ENCODE measurements around the gene TMEM125. TPM values are rescaled to one million over a fixed set of nuclear protein-coding genes. Genes with fewer than 3 reads are reported as not detected.

The TMEM125 gene
- total RNA-seq, 1 donor from 2014 or later: 0.73 TPM

DNA sequence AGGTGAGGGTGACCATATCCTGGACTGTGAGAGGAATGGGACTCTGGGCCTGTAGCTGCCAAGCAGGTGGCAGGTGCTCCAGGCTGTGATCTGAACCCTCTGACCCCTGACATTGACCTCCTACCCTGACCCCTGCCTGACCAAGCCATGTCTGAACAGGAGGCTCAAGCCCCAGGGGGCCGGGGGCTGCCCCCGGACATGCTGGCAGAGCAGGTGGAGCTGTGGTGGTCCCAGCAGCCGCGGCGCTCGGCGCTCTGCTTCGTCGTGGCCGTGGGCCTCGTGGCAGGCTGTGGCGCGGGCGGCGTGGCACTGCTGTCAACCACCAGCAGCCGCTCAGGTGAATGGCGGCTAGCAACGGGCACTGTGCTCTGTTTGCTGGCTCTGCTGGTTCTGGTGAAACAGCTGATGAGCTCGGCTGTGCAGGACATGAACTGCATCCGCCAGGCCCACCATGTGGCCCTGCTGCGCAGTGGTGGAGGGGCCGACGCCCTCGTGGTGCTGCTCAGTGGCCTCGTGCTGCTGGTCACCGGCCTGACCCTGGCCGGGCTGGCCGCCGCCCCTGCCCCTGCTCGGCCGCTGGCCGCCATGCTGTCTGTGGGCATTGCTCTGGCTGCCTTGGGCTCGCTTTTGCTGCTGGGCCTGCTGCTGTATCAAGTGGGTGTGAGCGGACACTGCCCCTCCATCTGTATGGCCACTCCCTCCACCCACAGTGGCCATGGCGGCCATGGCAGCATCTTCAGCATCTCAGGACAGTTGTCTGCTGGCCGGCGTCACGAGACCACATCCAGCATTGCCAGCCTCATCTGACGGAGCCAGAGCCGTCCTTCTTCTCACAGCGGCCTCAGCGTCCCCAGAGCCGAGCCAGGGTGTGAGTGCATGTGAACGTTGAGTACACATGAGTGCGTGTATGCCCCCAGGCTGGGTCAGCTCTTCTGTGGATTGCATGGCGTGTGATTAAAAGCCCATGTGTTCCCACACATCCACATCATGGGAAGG, 3.1 kb downstream of the TMEM125 start:
- H3K36me3 Mint-ChIP-seq: no peaks in the 10 kb centered on the region
- Histone ChIP-seq H3K27ac (no peak overlapping the region), H2AFZ (replicated peaks) (no peak overlapping the region), H3K27me3 (peaks cover 4% of the 10 kb centered on the region), H3K4me3 (no peak overlapping the region), H4K20me1 (ENCODE audit: low read depth) (no peaks in the 10 kb centered on the region), H3K9ac (no peak overlapping the region), H3K36me3 (no peaks in the 10 kb centered on the region), H3K4me1 (peaks cover 13% of the 10 kb centered on the region), H3F3A (ENCODE audit: low read depth) (no peaks in the 10 kb centered on the region), H3K9me3 (ENCODE audit: low read depth) (no peaks in the 10 kb centered on the region), H3K79me2 (ENCODE audit: low read depth) (no peaks in the 10 kb centered on the region), H3K4me2 (no peak overlapping the region)
- no peak overlapping the region for H3K27ac Mint-ChIP-seq
- H3K4me3 Mint-ChIP-seq: no peak overlapping the region
- H3K27me3 Mint-ChIP-seq (ENCODE audit: insufficient read depth, low read depth): peaks cover 15% of the 10 kb centered on the region
- no peak for DNase-seq (ENCODE audit: low spot score)
- TF ChIP-seq CTCF (IDR thresholded peaks at IDR 0.05): no peak
- no peaks in the 10 kb centered on the region for H3K9me3 Mint-ChIP-seq
- H3K4me1 Mint-ChIP-seq: peaks cover 3% of the 10 kb centered on the region

DNA sequence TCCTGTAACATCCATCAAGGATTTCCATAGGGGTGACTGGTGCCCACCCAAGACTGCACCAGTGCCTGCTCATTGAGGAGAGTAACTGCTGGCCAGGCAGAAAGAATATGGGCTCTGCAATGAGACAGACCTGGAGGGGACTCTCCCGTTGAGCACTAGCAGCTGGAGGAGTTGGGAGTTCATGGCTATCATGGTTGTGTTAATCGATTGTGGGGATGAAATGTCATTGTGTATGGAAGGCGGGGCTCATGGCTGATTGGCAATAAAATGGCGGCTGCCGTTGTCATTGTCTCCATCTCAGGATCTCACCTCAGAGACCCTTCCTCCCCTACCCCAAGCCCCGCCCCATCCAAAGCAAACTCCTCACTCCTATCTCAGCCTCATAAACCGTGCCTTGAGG, 3.9 kb downstream of the TMEM125 start:
- Histone ChIP-seq H3K9ac (no peak overlapping the region), H3K4me2 (no peak overlapping the region), H3K27ac (no peak overlapping the region), H3F3A (ENCODE audit: low read depth) (no peaks in the 10 kb centered on the region), H3K27me3 (peaks cover 4% of the 10 kb centered on the region), H3K4me3 (no peak overlapping the region), H4K20me1 (ENCODE audit: low read depth) (no peaks in the 10 kb centered on the region), H3K4me1 (peaks cover 13% of the 10 kb centered on the region), H3K9me3 (ENCODE audit: low read depth) (no peaks in the 10 kb centered on the region), H3K79me2 (ENCODE audit: low read depth) (no peaks in the 10 kb centered on the region), H2AFZ (replicated peaks) (no peak overlapping the region), H3K36me3 (no peaks in the 10 kb centered on the region)
- H3K27me3 Mint-ChIP-seq (ENCODE audit: insufficient read depth, low read depth): peaks cover 20% of the 10 kb centered on the region
- H3K9me3 Mint-ChIP-seq: no peaks in the 10 kb centered on the region
- peaks cover 3% of the 10 kb centered on the region for H3K4me1 Mint-ChIP-seq
- no peak overlapping the region for H3K27ac Mint-ChIP-seq
- no peaks in the 10 kb centered on the region for H3K36me3 Mint-ChIP-seq
- no peak for DNase-seq (ENCODE audit: low spot score)
- no peak for TF ChIP-seq EZH2phosphoT487 (IDR thresholded peaks at IDR 0.05)
- no peak for TF ChIP-seq CTCF (IDR thresholded peaks at IDR 0.05)
- no peak for TF ChIP-seq EZH2 (IDR thresholded peaks at IDR 0.05)
- H3K4me3 Mint-ChIP-seq: no peak overlapping the region

DNA sequence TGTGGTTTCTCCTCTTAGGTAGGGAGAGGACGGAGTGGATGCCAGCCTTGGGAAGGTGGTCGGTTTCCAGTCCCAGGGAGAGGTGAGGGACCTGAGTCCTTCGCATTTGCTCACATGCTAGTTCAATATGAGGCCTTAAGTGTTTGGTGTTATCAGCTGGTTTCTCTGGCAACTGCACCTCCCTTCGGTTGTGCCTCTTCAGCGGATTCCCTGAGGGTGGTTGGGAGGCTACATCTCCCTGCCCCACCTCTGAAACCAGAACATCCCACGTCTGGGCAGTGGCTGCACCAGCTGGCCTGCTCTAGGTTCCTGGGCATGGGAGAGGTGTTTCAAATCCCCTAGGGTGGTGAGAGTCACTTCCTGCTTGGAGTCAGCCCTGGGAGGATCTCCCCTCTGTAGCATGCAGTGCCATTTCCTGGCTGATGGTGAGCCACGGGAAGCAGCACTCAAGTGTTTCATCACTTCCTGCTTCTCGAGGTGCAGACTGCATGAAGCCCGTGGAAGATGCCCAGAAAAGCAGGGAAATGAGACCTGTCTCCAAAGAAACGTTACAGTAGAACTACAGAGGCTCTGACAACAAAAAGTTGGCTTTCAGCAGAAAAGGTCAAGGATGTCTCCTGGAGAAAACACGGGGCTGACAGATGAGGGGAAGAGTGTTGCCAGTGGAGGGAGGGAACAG, 4.5 kb downstream of the TMEM125 start:
- no peaks in the 10 kb centered on the region for H3K9me3 Mint-ChIP-seq
- H3K36me3 ChIP-seq: no peaks in the 10 kb centered on the region
- H3K79me2 ChIP-seq (ENCODE audit: low read depth): no peaks in the 10 kb centered on the region
- H3K4me1 Mint-ChIP-seq: peaks cover 3% of the 10 kb centered on the region
- no peaks in the 10 kb centered on the region for H3F3A ChIP-seq (ENCODE audit: low read depth)
- no peaks in the 10 kb centered on the region for H3K9me3 ChIP-seq (ENCODE audit: low read depth)
- H3K9ac ChIP-seq: no peak overlapping the region
- no peak overlapping the region for H3K4me3 Mint-ChIP-seq
- DNase-seq (ENCODE audit: low spot score): no peak
- peaks cover 4% of the 10 kb centered on the region for H3K27me3 ChIP-seq
- no peak overlapping the region for H3K4me2 ChIP-seq
- no peaks in the 10 kb centered on the region for H4K20me1 ChIP-seq (ENCODE audit: low read depth)
- peaks cover 13% of the 10 kb centered on the region for H3K4me1 ChIP-seq
- H3K27ac ChIP-seq: no peak overlapping the region
- H2AFZ ChIP-seq (replicated peaks): no peak overlapping the region
- peaks cover 20% of the 10 kb centered on the region for H3K27me3 Mint-ChIP-seq (ENCODE audit: insufficient read depth, low read depth)
- H3K4me3 ChIP-seq: no peak overlapping the region
- no peak overlapping the region for H3K27ac Mint-ChIP-seq
- no peak for TF ChIP-seq CTCF (IDR thresholded peaks at IDR 0.05)
- TF ChIP-seq EZH2 (IDR thresholded peaks at IDR 0.05): no peak
- no peak for TF ChIP-seq EZH2phosphoT487 (IDR thresholded peaks at IDR 0.05)
- H3K36me3 Mint-ChIP-seq: no peaks in the 10 kb centered on the region
